Activated CD4-positive, CD25-positive, alpha-beta regulatory T cell treated with anti-CD3 and anti-CD28 coated beads, Interleukin-2, amount 50 U/mL, for 72 hours (primary cell): ENCODE data around the gene RIMKLA.
A peak's percentile ranks its signal among the peaks of the same experiment; 100 is the strongest.

Experiments used
- DNase-seq: peaks from one replicate; pipeline ENCODE4 v3.0.0; 2021

RIMKLA gene

GRCh38 chr1:42431514-42431913 lies 50.9 kb downstream of the RIMKLA start:
- DNase-seq, result no peak

GRCh38 chr1:42432714-42433113 lies 52.1 kb downstream of the RIMKLA start:
- no peak for DNase-seq

- DNase-seq, result no peak
Measured at GRCh38 chr1:42433369-42433768, 52.8 kb downstream of the RIMKLA start.

GRCh38 chr1:42434340-42434739 lies 53.7 kb downstream of the RIMKLA start:
- DNase-seq, result no peak

- no peak for DNase-seq
Measured at GRCh38 chr1:42439940-42440339, 59.3 kb downstream of the RIMKLA start.

GRCh38 chr1:42442662-42443061 lies 62.1 kb downstream of the RIMKLA start:
- DNase-seq, result no peak

- DNase-seq, result no peak
Measured at GRCh38 chr1:42449256-42449655, 68.7 kb downstream of the RIMKLA start.

- DNase-seq, result no peak
Measured at GRCh38 chr1:42450061-42450460, 69.5 kb downstream of the RIMKLA start.

GRCh38 chr1:42453386-42453785 lies 72.8 kb downstream of the RIMKLA start:
- no peak for DNase-seq

- no peak for DNase-seq
Measured at GRCh38 chr1:42454403-42454802, 73.8 kb downstream of the RIMKLA start.

GRCh38 chr1:42456010-42456753 lies 75.6 kb downstream of the RIMKLA start, which contains the start of the genes PPCS and ZMYND12:
PPCS (plus strand) TSS chr1:42456543; CDS start chr1:42456566, 23 bp downstream.
ZMYND12 (minus strand) TSS chr1:42456022; CDS start chr1:42455997, 25 bp downstream.
- peak; percentile 92 for DNase-seq

- DNase-seq, result no peak
Measured at GRCh38 chr1:42456754-42457089, 76.1 kb downstream of the RIMKLA start.

GRCh38 chr1:42461196-42461595 lies 80.6 kb downstream of the RIMKLA start:
- DNase-seq, result no peak

- DNase-seq, result peak; percentile 90
Measured at GRCh38 chr1:42462828-42463763, 82.5 kb downstream of the RIMKLA start, which contains the start of gene CCDC30. CCDC30 (plus strand) TSS chr1:42463286; CDS start chr1:42480552, 17,266 bp downstream.

- DNase-seq, result no peak
Measured at GRCh38 chr1:42463921-42464320, 83.3 kb downstream of the RIMKLA start.

- DNase-seq, result no peak
Measured at GRCh38 chr1:42466030-42466429, 85.4 kb downstream of the RIMKLA start.

GRCh38 chr1:42469727-42470126 lies 89.1 kb downstream of the RIMKLA start:
- DNase-seq, result no peak
